Nephron progenitor cell (in vitro differentiated cells): ENCODE results near the gene TMEM38B.
"Not testable (repeated sequence)": the region's sequence is repeated elsewhere in the genome, so short reads cannot be mapped to it uniquely, and the experiment has no call there.

Experiments used
- DNase-seq: peaks from one replicate; pipeline ENCODE4 v3.0.0; 2021
- H3K27ac Mint-ChIP-seq: 2 replicates; pipeline ENCODE4 v1.8.0; 2021; ENCODE audit warnings: mild to moderate bottlenecking, moderate library complexity, mixed read lengths
- H3K27me3 Mint-ChIP-seq: 2 replicates; pipeline ENCODE4 v1.8.0; 2021; ENCODE audit warnings: mild to moderate bottlenecking, low read depth, mixed read lengths; ENCODE audit not compliant: poor library complexity
- H3K36me3 Mint-ChIP-seq: 2 replicates; pipeline ENCODE4 v1.8.0; 2021; ENCODE audit warnings: low read depth, mixed read lengths
- H3K4me1 Mint-ChIP-seq: 2 replicates; pipeline ENCODE4 v1.8.0; 2021; ENCODE audit warnings: mixed read lengths
- H3K4me3 Mint-ChIP-seq: 2 replicates; pipeline ENCODE4 v1.8.0; 2021; ENCODE audit warnings: mild to moderate bottlenecking, moderate library complexity, mixed read lengths
- H3K9me3 Mint-ChIP-seq: 2 replicates; pipeline ENCODE4 v1.8.0; 2021; ENCODE audit warnings: mild to moderate bottlenecking, moderate library complexity, mixed read lengths
- CTCF ChIP-seq: fragments of 200-600 bp; sonication (generic); IDR thresholded peaks from 2 replicates; pipeline ENCODE4 v1.5.0; 2021; ENCODE audit warnings: antibody characterized with exemption

Gene TMEM38B

DNA sequence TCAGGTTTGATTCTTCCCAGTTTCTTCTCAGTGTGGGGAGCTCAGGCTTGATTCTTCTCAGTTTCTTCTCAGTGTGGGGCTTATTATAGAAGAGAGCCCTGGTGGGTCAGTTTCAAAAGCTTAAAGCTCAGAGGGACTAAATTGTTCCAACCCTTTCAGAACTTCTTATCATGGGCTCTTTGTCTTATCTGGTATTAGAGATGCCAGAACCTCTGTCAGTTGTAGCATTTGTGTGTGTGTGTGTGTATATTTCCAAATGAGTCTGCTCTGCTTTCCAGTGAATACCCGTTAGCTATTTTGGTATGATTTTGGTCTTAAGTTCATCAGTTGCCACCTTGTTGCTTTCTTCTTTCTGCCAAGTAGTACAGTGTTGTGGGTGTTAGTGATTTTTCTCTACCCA, 21.8 kb downstream of the TMEM38B start:
- TF ChIP-seq CTCF = no peak
- no peak for DNase-seq
- Mint-ChIP-seq H3K27me3 (no peaks in the 10 kb centered on the region), H3K4me1 (no peaks in the 10 kb centered on the region), H3K27ac (no peak overlapping the region), H3K9me3 (peaks cover 6% of the 10 kb centered on the region), H3K36me3 (peaks cover 27% of the 10 kb centered on the region), H3K4me3 (no peak overlapping the region)

GRCh38 chr9:105722099-105722498, 27.8 kb downstream of the TMEM38B start:
- Mint-ChIP-seq H3K36me3 (peaks cover 3% of the 10 kb centered on the region), H3K4me1 (no peaks in the 10 kb centered on the region), H3K9me3 (no peaks in the 10 kb centered on the region), H3K27ac (no peak overlapping the region), H3K27me3 (no peaks in the 10 kb centered on the region), H3K4me3 (no peak overlapping the region)
- DNase-seq = no peak
- no peak for TF ChIP-seq CTCF

- DNase-seq = no peak
- Mint-ChIP-seq H3K36me3 (peaks cover 32% of the 10 kb centered on the region), H3K4me3 (no peak overlapping the region), H3K4me1 (no peaks in the 10 kb centered on the region), H3K27ac (no peak overlapping the region), H3K9me3 (peaks cover 25% of the 10 kb centered on the region), H3K27me3 (peaks cover 4% of the 10 kb centered on the region)
- no peak for TF ChIP-seq CTCF
These were observed 31.0 kb downstream of the TMEM38B start for GRCh38 chr9:105725370-105725769.

DNA sequence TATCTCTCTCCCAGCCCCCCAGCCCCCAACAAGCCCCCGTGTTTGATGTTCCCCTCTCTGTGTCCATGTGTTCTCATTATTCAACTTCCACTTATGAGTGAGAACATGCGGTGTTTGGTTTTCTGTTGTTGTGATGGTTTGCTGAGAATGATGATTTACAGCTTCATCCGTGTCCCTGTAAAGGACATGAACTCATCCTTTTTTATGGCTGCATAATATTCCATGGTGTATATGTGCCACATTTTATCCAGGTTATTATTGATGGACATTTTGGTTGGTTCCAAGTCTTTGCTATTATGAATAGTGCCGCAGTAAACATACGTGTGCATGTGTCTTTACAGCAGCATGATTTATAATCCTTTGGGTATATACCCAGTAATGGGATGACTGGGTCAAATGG, 33.9 kb downstream of the TMEM38B start:
- Mint-ChIP-seq H3K27me3 (peaks cover 10% of the 10 kb centered on the region), H3K9me3 (peaks cover 51% of the 10 kb centered on the region), H3K36me3 (peaks cover 58% of the 10 kb centered on the region)
- H3K4me3 Mint-ChIP-seq, DNase-seq, H3K27ac Mint-ChIP-seq, H3K4me1 Mint-ChIP-seq: not testable (repeated sequence)

DNA sequence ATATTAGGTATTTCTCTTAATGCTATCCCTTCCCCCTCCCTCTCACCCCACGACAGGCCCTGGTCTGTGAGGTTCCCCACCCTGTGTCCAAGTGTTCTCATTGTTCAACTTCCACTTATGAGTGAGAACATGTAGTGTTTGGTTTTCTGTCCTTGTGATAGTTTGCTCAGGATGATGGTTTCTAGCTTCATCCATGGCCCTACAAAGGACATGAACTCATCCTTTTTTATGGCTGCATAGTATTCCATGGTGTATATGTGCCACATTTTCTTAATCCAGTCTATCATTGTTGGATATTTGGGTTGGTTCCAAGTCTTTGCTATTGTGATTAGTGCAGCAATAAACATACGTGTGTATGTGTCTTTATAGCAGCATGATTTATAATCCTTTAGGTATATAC, 37.1 kb downstream of the TMEM38B start:
- H3K4me1 Mint-ChIP-seq, H3K27ac Mint-ChIP-seq, DNase-seq, H3K4me3 Mint-ChIP-seq: not testable (repeated sequence)
- H3K9me3 Mint-ChIP-seq = peaks cover 83% of the 10 kb centered on the region
- H3K36me3 Mint-ChIP-seq = peaks cover 90% of the 10 kb centered on the region
- H3K27me3 Mint-ChIP-seq = peaks cover 19% of the 10 kb centered on the region

DNA sequence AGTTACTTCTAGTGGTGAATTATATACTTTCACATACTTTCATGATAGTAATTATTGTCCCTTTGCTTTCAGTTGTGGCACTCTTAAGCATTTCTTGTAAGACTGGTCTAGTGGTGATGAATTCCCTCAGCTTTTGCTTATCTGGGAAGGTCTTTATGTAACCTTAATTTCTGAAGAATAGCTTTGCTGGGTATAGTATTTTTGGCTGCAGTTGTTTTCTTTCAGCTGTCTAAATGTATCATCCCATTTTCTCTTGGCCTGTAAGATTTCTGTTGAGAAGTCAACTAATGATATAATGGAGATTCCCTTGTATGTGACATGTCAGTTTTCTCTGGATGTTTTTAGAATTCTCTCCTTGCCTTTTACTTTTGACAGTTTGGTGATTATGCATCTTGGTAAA, 41.0 kb downstream of the TMEM38B start:
- no peak for TF ChIP-seq CTCF
- H3K9me3 Mint-ChIP-seq = peaks cover 65% of the 10 kb centered on the region
- no peak for DNase-seq
- peaks cover 89% of the 10 kb centered on the region for H3K36me3 Mint-ChIP-seq
- no peaks in the 10 kb centered on the region for H3K4me1 Mint-ChIP-seq
- peaks cover 15% of the 10 kb centered on the region for H3K27me3 Mint-ChIP-seq
- no peak overlapping the region for H3K27ac Mint-ChIP-seq
- H3K4me3 Mint-ChIP-seq = no peak overlapping the region

DNA sequence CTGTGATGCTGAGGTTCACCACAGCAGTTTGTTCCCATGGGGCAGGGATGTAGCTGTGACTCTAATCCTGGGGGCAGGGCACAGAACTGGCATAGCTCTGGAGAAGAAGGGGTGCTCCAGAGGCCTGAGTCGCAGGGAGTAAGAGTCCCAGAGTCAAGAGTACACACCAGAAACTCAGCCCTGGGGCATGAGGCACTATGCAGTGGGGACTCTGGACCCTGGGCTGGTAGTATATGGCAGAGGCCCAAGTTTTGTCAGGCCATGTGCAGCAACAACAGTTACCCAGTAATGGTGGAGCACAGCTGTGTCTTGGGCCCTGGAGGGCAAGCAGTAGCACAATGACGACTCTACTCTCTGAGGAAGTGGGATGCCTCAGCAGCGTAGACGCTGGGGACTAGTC, 42.9 kb downstream of the TMEM38B start:
- no peak for DNase-seq
- Mint-ChIP-seq H3K9me3 (peaks cover 50% of the 10 kb centered on the region), H3K27ac (no peak overlapping the region), H3K27me3 (peaks cover 15% of the 10 kb centered on the region), H3K4me1 (no peaks in the 10 kb centered on the region), H3K4me3 (no peak overlapping the region), H3K36me3 (peaks cover 80% of the 10 kb centered on the region)
- no peak for TF ChIP-seq CTCF
